ENCODE measurements around the gene TMSB10. TPM values are rescaled to one million over a fixed set of nuclear protein-coding genes. Genes with fewer than 3 reads are reported as not detected.

Gene TMSB10
- total and polyA plus RNA-seq, 2 of the 13 experiments (the other 11 are each of a cell fraction or from before 2014, with no cell fraction given) = 665 to 708 TPM

- ChIA-PET CTCF (ENCODE audit: low intra/inter-chr PET ratio, low total read pairs) (no interaction called here), POLR2A (interaction anchor here (3.0 kb wide), 1 partner anchor 17 kb away, joined by 14 read pairs; the partner anchor contains the start of gene TMSB10)
- Histone ChIP-seq H3K9me3 (ENCODE audit: low read length) (no peaks in the 10 kb centered on the region), H3K27me3 (ENCODE audit: control insufficient read depth in 1 of 2, insufficient read depth in 2 of 2, low read length in 2 of 2) (no peaks in the 10 kb centered on the region), H3K4me2 (ENCODE audit: low read depth, low read length) (no peak overlapping the region), H3K79me2 (ENCODE audit: insufficient read depth, low read length) (no peaks in the 10 kb centered on the region), H3K36me3 (replicated peaks in 1 of 2; ENCODE audit: control insufficient read depth in 1 of 2, insufficient read depth in 2 of 2, low read length in 2 of 2) (no peaks in the 10 kb centered on the region), H3K4me3 (replicated peaks in 1 of 3; ENCODE audit: insufficient read depth in 1 of 3, low read depth in 2 of 3, low read length in 3 of 3) (no peak overlapping the region), H3K9ac (ENCODE audit: insufficient read depth, low read depth, low read length) (no peak overlapping the region), H3K27ac (ENCODE audit: extremely low read length, insufficient read depth, low read length) (no peak overlapping the region), H4K20me1 (ENCODE audit: insufficient read depth, low read length) (no peaks in the 10 kb centered on the region), H2AFZ (ENCODE audit: low read length) (no peak overlapping the region), H3K4me1 (ENCODE audit: insufficient read depth, low read length) (peaks cover 57% of the 10 kb centered on the region)
- FAIRE-seq = no peak
- in situ Hi-C loops (cut with HindIII; ENCODE audit: extremely low pct_ligation_motif_present, low pct_unique_long_range_greater_than_20kb) (no loop called here), intact Hi-C loops (cut with micrococcal nuclease; ENCODE audit: unreplicated experiment) (loop anchor here (10.0 kb wide), 1 partner anchor 382 kb away; no protein-coding TSS in a partner anchor)
- 0 out of 2 replicates have a peak, but pooled peaks have one; percentile 76 for TF ChIP-seq PCBP1 (IDR thresholded peaks at IDR 0.05; ENCODE audit: borderline replicate concordance, low read depth, low read length)
- no peak for TF ChIP-seq THAP9 (CRISPR knock-in tag; IDR thresholded peaks at IDR 0.05; ENCODE audit: borderline replicate concordance)
- TF ChIP-seq ZNF646 (CRISPR knock-in tag; IDR thresholded peaks at IDR 0.05) = no peak
- TF ChIP-seq POGK (CRISPR knock-in tag; conservative IDR thresholded peaks at IDR 0.05) = no peak
- peak; percentile 91 for TF ChIP-seq HNRNPK (IDR thresholded peaks at IDR 0.05; ENCODE audit: low read depth, low read length, poor library complexity, severe bottlenecking)
- no peak for TF ChIP-seq STAT6 (CRISPR knock-in tag; IDR thresholded peaks at IDR 0.05; ENCODE audit: borderline replicate concordance)
- no peak for TF ChIP-seq TEF (CRISPR knock-in tag; IDR thresholded peaks at IDR 0.05)
- DNase-seq (ENCODE audit: low spot score) = no peak
- BruUV-seq (replicated peaks) = no TSS peak
- ATAC-seq = no peak
These were observed 17.6 kb downstream of the TMSB10 start for GRCh38 chr2:84923009-84923408.

Measured in HepG2 (cell line).